ENCODE measurements around the gene MACROD2.

DNA sequence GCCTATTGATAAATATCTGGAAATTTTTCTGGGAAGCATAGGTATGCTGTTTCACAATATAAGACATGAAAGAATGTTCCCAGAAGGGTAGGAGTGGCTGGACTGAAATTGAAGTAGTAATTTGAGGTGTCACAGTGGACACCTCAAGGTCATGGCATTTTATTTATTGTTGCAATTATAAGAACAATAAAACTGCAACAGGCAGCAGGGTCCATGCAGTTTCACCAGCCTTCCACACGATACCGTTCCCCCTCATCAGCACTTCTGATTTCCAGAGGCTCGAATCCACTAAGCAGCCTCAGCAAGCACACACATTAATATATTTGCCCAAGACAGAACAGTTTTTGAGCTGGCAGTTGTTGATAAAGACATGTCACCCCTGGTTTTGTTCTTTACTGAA lies 1540.5 kb downstream of the MACROD2 start:
- TF ChIP-seq SUZ12 (IDR thresholded peaks at IDR 0.05; ENCODE audit: extremely low read depth, insufficient read depth, insufficient read length) = no peak
- no peak for TF ChIP-seq ZNF274 (IDR thresholded peaks at IDR 0.05; ENCODE audit: low read depth, low read length)
